Progenitor cell of endocrine pancreas (in vitro differentiated cells): Measurements from ENCODE around the gene ANKS1A. TPM values are rescaled to one million over a fixed set of nuclear protein-coding genes. Genes with fewer than 3 reads are reported as not detected.

Experiments
- DNase-seq: peaks from one replicate; pipeline ENCODE4 v3.0.0; 2021; ENCODE audit warnings: low spot score; ENCODE audit not compliant: unreplicated experiment
- H3K27ac Mint-ChIP-seq: 2 replicates; pipeline ENCODE4 v1.8.0; 2021; ENCODE audit warnings: mild to moderate bottlenecking, moderate library complexity, mixed read lengths
- H3K27me3 Mint-ChIP-seq: 2 replicates; pipeline ENCODE4 v1.8.0; 2021; ENCODE audit warnings: mixed read lengths
- H3K36me3 Mint-ChIP-seq: 2 replicates; pipeline ENCODE4 v1.8.0; 2022; ENCODE audit warnings: mixed read lengths; ENCODE audit not compliant: insufficient read depth
- H3K4me1 Mint-ChIP-seq: 2 replicates; pipeline ENCODE4 v1.8.0; 2021; ENCODE audit warnings: low read depth, mixed read lengths
- H3K4me3 Mint-ChIP-seq: 2 replicates; pipeline ENCODE4 v1.8.0; 2021; ENCODE audit warnings: low read depth, mild to moderate bottlenecking, moderate library complexity, mixed read lengths
- H3K9me3 Mint-ChIP-seq: 2 replicates; pipeline ENCODE4 v1.8.0; 2021; ENCODE audit warnings: low read depth, mixed read lengths
- total RNA-seq: library from RNA; stranded (reverse); gene quantifications from 2 replicates; pipeline ENCODE4 v1.2.1, GENCODE V29; 2021
- TF ChIP-seq, protein P1 (sequence below): fragments of 200-600 bp; sonication (generic); IDR thresholded peaks from one replicate; pipeline ENCODE4 v1.5.0; 2021; ENCODE audit warnings: antibody characterized with exemption, mild to moderate bottlenecking; ENCODE audit not compliant: unreplicated experiment

The ANKS1A gene
- total RNA-seq, 1 donor from 2014 or later = 36.4 TPM

DNA sequence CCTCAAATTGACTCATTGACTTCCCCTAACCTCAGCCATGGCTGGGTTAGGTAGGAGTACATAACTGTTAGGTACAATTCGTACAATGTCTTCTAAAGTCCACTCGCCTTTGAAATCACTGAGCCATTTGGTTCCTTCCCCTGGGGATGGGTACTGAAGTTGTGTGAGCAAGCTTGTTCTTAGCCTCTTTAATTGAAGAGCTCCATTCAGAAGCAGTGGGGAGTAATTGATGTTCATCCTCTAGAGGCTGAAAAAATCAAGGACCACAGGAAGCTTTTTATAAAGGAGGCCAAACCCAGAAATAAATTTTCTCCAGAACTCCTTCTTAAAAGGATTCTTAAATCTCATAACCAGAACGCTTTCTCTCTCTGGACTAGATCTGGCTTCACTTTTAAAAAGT lies 60.6 kb downstream of the ANKS1A start:
- Mint-ChIP-seq H3K9me3 (peaks cover under 1% of the 10 kb centered on the region), H3K36me3 (peaks cover 5% of the 10 kb centered on the region), H3K4me3 (no peak overlapping the region), H3K4me1 (peaks cover 27% of the 10 kb centered on the region), H3K27me3 (no peaks in the 10 kb centered on the region), H3K27ac (peak overlapping the region; percentile 66)
- TF ChIP-seq, protein P1, sequence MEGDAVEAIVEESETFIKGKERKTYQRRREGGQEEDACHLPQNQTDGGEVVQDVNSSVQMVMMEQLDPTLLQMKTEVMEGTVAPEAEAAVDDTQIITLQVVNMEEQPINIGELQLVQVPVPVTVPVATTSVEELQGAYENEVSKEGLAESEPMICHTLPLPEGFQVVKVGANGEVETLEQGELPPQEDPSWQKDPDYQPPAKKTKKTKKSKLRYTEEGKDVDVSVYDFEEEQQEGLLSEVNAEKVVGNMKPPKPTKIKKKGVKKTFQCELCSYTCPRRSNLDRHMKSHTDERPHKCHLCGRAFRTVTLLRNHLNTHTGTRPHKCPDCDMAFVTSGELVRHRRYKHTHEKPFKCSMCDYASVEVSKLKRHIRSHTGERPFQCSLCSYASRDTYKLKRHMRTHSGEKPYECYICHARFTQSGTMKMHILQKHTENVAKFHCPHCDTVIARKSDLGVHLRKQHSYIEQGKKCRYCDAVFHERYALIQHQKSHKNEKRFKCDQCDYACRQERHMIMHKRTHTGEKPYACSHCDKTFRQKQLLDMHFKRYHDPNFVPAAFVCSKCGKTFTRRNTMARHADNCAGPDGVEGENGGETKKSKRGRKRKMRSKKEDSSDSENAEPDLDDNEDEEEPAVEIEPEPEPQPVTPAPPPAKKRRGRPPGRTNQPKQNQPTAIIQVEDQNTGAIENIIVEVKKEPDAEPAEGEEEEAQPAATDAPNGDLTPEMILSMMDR = no peak
- no peak for DNase-seq

DNA sequence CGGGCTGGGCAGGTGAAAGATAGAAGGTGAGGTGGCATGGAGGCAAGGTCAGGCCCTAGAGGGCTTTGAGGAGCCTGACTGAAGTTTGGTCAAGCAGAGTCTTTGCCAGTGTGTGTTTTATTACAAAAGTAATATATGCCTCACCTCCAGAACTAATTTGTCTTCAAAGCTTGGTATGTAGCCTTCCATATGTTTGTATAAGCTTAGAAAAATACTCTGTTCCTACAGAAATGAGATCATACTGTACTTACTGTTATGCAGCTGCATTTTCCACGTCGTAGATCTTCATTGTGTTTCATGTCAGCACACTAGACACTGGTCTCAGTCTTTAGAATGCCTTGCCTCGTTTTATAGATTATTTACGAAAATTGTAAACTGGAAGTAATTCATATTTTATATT lies 61.8 kb downstream of the ANKS1A start:
- peaks cover 2% of the 10 kb centered on the region for H3K36me3 Mint-ChIP-seq
- TF ChIP-seq, protein P1 = no peak
- H3K4me3 Mint-ChIP-seq = no peak overlapping the region
- peaks cover 27% of the 10 kb centered on the region for H3K4me1 Mint-ChIP-seq
- H3K27ac Mint-ChIP-seq = no peak overlapping the region
- no peaks in the 10 kb centered on the region for H3K9me3 Mint-ChIP-seq
- no peaks in the 10 kb centered on the region for H3K27me3 Mint-ChIP-seq
- DNase-seq = no peak

DNA sequence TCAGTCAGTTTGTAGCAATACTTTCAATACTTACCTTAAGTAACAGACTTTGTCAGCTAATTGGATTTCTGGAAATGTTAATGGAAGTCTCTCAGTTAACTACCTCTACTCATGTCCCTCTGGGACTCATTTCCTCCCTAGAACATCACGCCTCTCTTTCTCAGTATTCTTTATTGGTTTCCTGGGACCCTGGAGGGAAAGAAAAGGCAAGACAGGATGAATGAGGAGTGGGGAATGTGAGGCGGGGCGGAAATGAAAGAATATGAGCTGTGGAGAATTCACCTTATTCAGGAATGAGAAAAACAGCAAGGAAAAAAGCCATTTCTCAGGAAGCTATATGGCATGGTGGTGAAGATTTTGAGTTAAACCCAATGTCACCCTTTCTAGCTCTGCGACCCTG lies 62.7 kb downstream of the ANKS1A start:
- Mint-ChIP-seq H3K4me3 (no peak overlapping the region), H3K27me3 (no peaks in the 10 kb centered on the region), H3K27ac (peak overlapping the region; percentile 54), H3K36me3 (no peaks in the 10 kb centered on the region), H3K4me1 (peaks cover 27% of the 10 kb centered on the region), H3K9me3 (no peaks in the 10 kb centered on the region)
- no peak for DNase-seq
- TF ChIP-seq, protein P1 = no peak

DNA sequence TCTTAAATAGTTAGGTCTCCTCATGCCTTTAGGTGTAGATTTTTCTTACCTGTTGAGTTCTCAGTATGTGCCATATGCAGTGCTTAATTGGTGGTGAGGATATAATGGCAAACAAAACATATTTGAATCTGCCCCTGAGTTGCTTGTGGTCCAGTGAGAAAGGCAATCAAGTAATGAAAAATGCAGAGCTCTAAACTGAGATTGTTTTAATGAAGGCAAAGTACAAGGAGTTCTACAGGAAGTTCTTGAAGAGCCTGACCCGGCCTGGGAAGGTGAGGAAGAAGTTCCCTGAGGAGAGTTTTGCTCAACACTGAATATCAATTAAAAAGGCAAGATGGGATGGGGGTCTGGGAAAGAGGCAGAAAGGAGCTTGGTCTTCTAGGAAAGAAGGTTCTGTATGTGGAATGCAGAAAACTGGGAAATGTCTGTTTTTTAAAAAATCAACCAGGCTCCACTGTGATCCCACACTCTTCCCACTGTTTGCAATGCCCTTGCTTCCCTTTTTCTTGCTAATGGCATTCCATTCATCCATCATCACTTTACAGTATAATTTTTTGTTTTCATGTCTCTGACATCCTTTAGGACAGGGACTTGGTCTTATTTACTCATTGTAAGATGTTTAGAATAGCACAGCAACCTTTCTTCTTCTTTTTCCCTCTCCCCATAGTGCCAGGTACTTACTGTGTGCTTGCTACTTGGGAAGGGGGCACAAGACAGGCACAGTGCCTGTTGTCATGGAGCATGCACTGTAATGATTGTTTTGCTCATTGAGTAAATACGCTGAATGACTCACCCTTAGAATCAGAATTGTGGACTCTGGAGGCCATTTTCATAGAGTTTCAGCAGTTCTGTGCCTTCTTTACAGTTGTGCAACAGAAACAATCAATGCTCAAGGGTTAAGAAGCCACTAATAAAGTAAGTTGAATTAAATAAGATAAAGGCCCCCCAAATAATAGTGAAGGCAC lies 64.3 kb downstream of the ANKS1A start:
- Mint-ChIP-seq H3K27me3 (no peaks in the 10 kb centered on the region), H3K27ac (peak overlapping the region; percentile 92), H3K9me3 (no peaks in the 10 kb centered on the region), H3K4me3 (no peak overlapping the region), H3K36me3 (no peaks in the 10 kb centered on the region), H3K4me1 (peaks cover 27% of the 10 kb centered on the region)
- DNase-seq = no peak
- TF ChIP-seq, protein P1 = no peak

DNA sequence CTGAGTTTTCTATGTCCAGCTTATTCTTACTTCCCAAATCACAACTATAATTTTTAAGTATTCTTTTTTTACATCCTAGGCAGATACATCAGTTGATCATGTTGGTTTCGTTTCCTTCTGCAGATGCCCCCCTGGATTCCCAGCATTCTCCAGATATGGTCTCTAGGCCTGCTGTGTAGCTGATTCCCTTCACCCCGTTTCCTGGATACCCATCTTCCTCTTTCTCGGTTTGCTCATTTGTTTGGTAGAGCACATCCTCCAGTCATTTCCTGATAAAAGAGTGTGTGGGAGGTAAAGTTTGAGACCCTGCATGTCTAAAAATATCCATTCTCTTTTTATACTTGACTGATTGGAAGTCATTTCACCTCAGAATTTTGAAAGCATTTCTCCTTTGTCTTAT lies 66.4 kb downstream of the ANKS1A start:
- no peak for DNase-seq
- H3K27me3 Mint-ChIP-seq = no peaks in the 10 kb centered on the region
- TF ChIP-seq, protein P1 = no peak
- H3K4me1 Mint-ChIP-seq = peaks cover 26% of the 10 kb centered on the region
- no peak overlapping the region for H3K4me3 Mint-ChIP-seq
- H3K27ac Mint-ChIP-seq = no peak overlapping the region
- no peaks in the 10 kb centered on the region for H3K9me3 Mint-ChIP-seq
- no peaks in the 10 kb centered on the region for H3K36me3 Mint-ChIP-seq
